Ascending aorta (tissue), 2 donors: ENCODE measurements around the gene NSD2. TPM values are rescaled to one million over a fixed set of nuclear protein-coding genes. Genes with fewer than 3 reads are reported as not detected.

ENCODE experiments used
- DNase-seq, 2 donors: peaks; one replicate each; pipeline ENCODE4 v3.0.0-alpha.2; 2019; ENCODE audit warnings: low spot score in 2 of 2
- H3K27ac ChIP-seq, 2 donors: fragments of 200-600 bp; sonication (generic); one replicate each; pipeline ENCODE4 v1.5.1; 2016 to 2017; ENCODE audit warnings: mild to moderate bottlenecking in 1 of 2
- H3K27me3 ChIP-seq: fragments of 200-600 bp; sonication (generic); one replicate; pipeline ENCODE4 v1.5.1; 2017
- H3K36me3 ChIP-seq, 2 donors: fragments of 200-600 bp; sonication (generic); one replicate each; pipeline ENCODE4 v1.5.1; 2016
- H3K4me1 ChIP-seq, 2 donors: fragments of 200-600 bp; sonication (generic); one replicate each; pipeline ENCODE4 v1.5.1; 2016 to 2017; ENCODE audit warnings: mild to moderate bottlenecking in 1 of 2
- H3K4me3 ChIP-seq, 2 donors: fragments of 200-600 bp; sonication (generic); one replicate each; pipeline ENCODE4 v1.5.1; 2016 to 2017; ENCODE audit warnings: mild to moderate bottlenecking in 1 of 2
- H3K9me3 ChIP-seq, 2 donors: fragments of 200-600 bp; sonication (generic); one replicate each; pipeline ENCODE4 v1.5.1; 2016
- CTCF ChIP-seq, 3 experiments: fragments of 200-600 bp in 2 of 3; fragments of 450-650 bp in 1 of 3; sonication (generic) in 2 of 3; IDR thresholded peaks; one replicate each; pipeline ENCODE4 v1.5.1; 2016 to 2019; ENCODE audit warnings: antibody characterized with exemption in 3 of 3, mild to moderate bottlenecking in 1 of 3, moderate library complexity in 1 of 3
- intact Hi-C: fragments of 100-400 bp; cut with DNase I; formaldehyde crosslinking; loops from one replicate; pipeline ENCODE4 v1.15.1; 2023
- total RNA-seq: library from RNA; depleted of rRNA; stranded (reverse); fragments of >200 nt; gene quantifications from one replicate; pipeline ENCODE4 v1.1.0, GENCODE V29; 2016

Gene NSD2
- total RNA-seq, 1 donor from 2014 or later = 19.9 TPM

- DNase-seq = no peak
- intact Hi-C loops = no loop called here
- Histone ChIP-seq H3K36me3 (no peaks in the 10 kb centered on the region), H3K9me3 (no peaks in the 10 kb centered on the region), H3K27me3 (no peaks in the 10 kb centered on the region), H3K4me3 (no peak overlapping the region), H3K4me1 (no peaks in the 10 kb centered on the region), H3K27ac (no peak overlapping the region)
- TF ChIP-seq CTCF (IDR thresholded peaks at IDR 0.05) = no peak
Measured at GRCh38 chr4:1863297-1864033, 7.7 kb upstream of the NSD2 start.

GRCh38 chr4:1864076-1865008, 6.9 kb upstream of the NSD2 start:
- Histone ChIP-seq H3K36me3 (no peaks in the 10 kb centered on the region), H3K4me1 (no peaks in the 10 kb centered on the region), H3K9me3 (no peaks in the 10 kb centered on the region), H3K27ac (no peak overlapping the region), H3K4me3 (no peak overlapping the region), H3K27me3 (no peaks in the 10 kb centered on the region)
- intact Hi-C loops = no loop called here
- no peak for TF ChIP-seq CTCF (IDR thresholded peaks at IDR 0.05)
- no peak for DNase-seq

GRCh38 chr4:1866189-1866661, 5.0 kb upstream of the NSD2 start:
- no peaks in the 10 kb centered on the region for H3K9me3 ChIP-seq
- no peak for TF ChIP-seq CTCF (IDR thresholded peaks at IDR 0.05)
- peaks cover 4 to 5% of the 10 kb centered on the region in 2 donors for H3K4me1 ChIP-seq
- DNase-seq = no peak
- no peak overlapping the region for H3K27ac ChIP-seq
- H3K36me3 ChIP-seq = no peaks in the 10 kb centered on the region
- intact Hi-C loops = no loop called here
- no peaks in the 10 kb centered on the region for H3K27me3 ChIP-seq
- H3K4me3 ChIP-seq = no peak overlapping the region

GRCh38 chr4:1868293-1868692, 2.9 kb upstream of the NSD2 start:
- Histone ChIP-seq H3K36me3 (no peaks in the 10 kb centered on the region), H3K4me1 (peaks cover 4 to 5% of the 10 kb centered on the region in 2 donors), H3K4me3 (no peak overlapping the region), H3K9me3 (no peaks in the 10 kb centered on the region), H3K27me3 (no peaks in the 10 kb centered on the region), H3K27ac (no peak overlapping the region)
- no peak for TF ChIP-seq CTCF (IDR thresholded peaks at IDR 0.05)
- DNase-seq = no peak
- intact Hi-C loops = no loop called here

GRCh38 chr4:1868912-1869311, 2.3 kb upstream of the NSD2 start:
- Histone ChIP-seq H3K27ac (no peak overlapping the region), H3K4me3 (no peak overlapping the region), H3K36me3 (no peaks in the 10 kb centered on the region), H3K27me3 (no peaks in the 10 kb centered on the region), H3K4me1 (peaks cover 4 to 5% of the 10 kb centered on the region in 2 donors), H3K9me3 (no peaks in the 10 kb centered on the region)
- intact Hi-C loops = no loop called here
- no peak for DNase-seq
- no peak for TF ChIP-seq CTCF (IDR thresholded peaks at IDR 0.05)
